ENCODE measurements around the gene WBP2. TPM values are rescaled to one million over a fixed set of nuclear protein-coding genes. Genes with fewer than 3 reads are reported as not detected.

Gene WBP2
- total and polyA plus RNA-seq, 2 of the 13 experiments (the other 11 are each of a cell fraction or from before 2014, with no cell fraction given), result 29.2 to 29.5 TPM

GRCh38 chr17:75891605-75892555 is 36.7 kb upstream of the WBP2 start (continued):
- TF ChIP-seq MAFK (conservative IDR thresholded peaks at IDR 0.05 in 1 of 2, IDR thresholded peaks at IDR 0.05 in 1 of 2; ENCODE audit: low read length in 2 of 2) (no peak), ZNF713 (CRISPR knock-in tag; IDR thresholded peaks at IDR 0.05) (no peak), BCLAF1 (IDR thresholded peaks at IDR 0.05) (no peak), NFATC3 (CRISPR knock-in tag; IDR thresholded peaks at IDR 0.05) (no peak), DZIP1 (CRISPR knock-in tag; IDR thresholded peaks at IDR 0.05) (no peak), HDAC6 (IDR thresholded peaks at IDR 0.05; ENCODE audit: low read depth, low read length) (no peak), ATF6 (CRISPR knock-in tag; conservative IDR thresholded peaks at IDR 0.05) (no peak), SMAD9 (CRISPR knock-in tag; IDR thresholded peaks at IDR 0.05) (no peak), ZNF546 (CRISPR knock-in tag; conservative IDR thresholded peaks at IDR 0.05) (no peak; the same call in 1 of the 2 replicates), ZSCAN25 (CRISPR knock-in tag; IDR thresholded peaks at IDR 0.05) (peak; percentile 88)

Measured in HepG2 (cell line).